ENCODE data around the gene NEK6.

The NEK6 gene

GRCh38 chr9:124398191-124398935, 140.6 kb downstream of the NEK6 start:
- TF ChIP-seq, protein P1, sequence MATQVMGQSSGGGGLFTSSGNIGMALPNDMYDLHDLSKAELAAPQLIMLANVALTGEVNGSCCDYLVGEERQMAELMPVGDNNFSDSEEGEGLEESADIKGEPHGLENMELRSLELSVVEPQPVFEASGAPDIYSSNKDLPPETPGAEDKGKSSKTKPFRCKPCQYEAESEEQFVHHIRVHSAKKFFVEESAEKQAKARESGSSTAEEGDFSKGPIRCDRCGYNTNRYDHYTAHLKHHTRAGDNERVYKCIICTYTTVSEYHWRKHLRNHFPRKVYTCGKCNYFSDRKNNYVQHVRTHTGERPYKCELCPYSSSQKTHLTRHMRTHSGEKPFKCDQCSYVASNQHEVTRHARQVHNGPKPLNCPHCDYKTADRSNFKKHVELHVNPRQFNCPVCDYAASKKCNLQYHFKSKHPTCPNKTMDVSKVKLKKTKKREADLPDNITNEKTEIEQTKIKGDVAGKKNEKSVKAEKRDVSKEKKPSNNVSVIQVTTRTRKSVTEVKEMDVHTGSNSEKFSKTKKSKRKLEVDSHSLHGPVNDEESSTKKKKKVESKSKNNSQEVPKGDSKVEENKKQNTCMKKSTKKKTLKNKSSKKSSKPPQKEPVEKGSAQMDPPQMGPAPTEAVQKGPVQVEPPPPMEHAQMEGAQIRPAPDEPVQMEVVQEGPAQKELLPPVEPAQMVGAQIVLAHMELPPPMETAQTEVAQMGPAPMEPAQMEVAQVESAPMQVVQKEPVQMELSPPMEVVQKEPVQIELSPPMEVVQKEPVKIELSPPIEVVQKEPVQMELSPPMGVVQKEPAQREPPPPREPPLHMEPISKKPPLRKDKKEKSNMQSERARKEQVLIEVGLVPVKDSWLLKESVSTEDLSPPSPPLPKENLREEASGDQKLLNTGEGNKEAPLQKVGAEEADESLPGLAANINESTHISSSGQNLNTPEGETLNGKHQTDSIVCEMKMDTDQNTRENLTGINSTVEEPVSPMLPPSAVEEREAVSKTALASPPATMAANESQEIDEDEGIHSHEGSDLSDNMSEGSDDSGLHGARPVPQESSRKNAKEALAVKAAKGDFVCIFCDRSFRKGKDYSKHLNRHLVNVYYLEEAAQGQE (IDR thresholded peaks at IDR 0.05; ENCODE audit: insufficient replicate concordance, low read depth): no peak
- Histone ChIP-seq H3K27me3 (ENCODE audit: insufficient read depth, poor library complexity, severe bottlenecking) (no peaks in the 10 kb centered on the region), H3K27ac (replicated peaks) (no peak overlapping the region; the same call in 1 of the 2 replicates), H3K4me3 (replicated peaks; ENCODE audit: insufficient read depth, low read length) (no peak overlapping the region)
- DNase-seq (ENCODE audit: low read depth in 1 of 2, low spot score in 1 of 2): no peak

- Histone ChIP-seq H3K4me3 (replicated peaks; ENCODE audit: insufficient read depth, low read length) (no peak overlapping the region), H3K27me3 (ENCODE audit: insufficient read depth, poor library complexity, severe bottlenecking) (no peaks in the 10 kb centered on the region), H3K27ac (replicated peaks) (peak overlapping the region; percentile 66)
- TF ChIP-seq, protein P2, sequence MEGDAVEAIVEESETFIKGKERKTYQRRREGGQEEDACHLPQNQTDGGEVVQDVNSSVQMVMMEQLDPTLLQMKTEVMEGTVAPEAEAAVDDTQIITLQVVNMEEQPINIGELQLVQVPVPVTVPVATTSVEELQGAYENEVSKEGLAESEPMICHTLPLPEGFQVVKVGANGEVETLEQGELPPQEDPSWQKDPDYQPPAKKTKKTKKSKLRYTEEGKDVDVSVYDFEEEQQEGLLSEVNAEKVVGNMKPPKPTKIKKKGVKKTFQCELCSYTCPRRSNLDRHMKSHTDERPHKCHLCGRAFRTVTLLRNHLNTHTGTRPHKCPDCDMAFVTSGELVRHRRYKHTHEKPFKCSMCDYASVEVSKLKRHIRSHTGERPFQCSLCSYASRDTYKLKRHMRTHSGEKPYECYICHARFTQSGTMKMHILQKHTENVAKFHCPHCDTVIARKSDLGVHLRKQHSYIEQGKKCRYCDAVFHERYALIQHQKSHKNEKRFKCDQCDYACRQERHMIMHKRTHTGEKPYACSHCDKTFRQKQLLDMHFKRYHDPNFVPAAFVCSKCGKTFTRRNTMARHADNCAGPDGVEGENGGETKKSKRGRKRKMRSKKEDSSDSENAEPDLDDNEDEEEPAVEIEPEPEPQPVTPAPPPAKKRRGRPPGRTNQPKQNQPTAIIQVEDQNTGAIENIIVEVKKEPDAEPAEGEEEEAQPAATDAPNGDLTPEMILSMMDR (IDR thresholded peaks at IDR 0.05; ENCODE audit: insufficient read depth, low read length): no peak
- TF ChIP-seq GABPA (IDR thresholded peaks at IDR 0.05; ENCODE audit: low read depth): no peak
- TF ChIP-seq SPI1 (IDR thresholded peaks at IDR 0.05; ENCODE audit: borderline replicate concordance, low read depth): no peak
- TF ChIP-seq, protein P1 (IDR thresholded peaks at IDR 0.05; ENCODE audit: insufficient replicate concordance, low read depth): no peak
- no peak; the same call in 1 of the 2 replicates for TF ChIP-seq POLR2AphosphoS5 (IDR thresholded peaks at IDR 0.05; ENCODE audit: low read depth)
- peak in 1 of 2 experiments; percentile 55 for DNase-seq (ENCODE audit: low read depth in 1 of 2, low spot score in 1 of 2)
These were observed 141.7 kb downstream of the NEK6 start for GRCh38 chr9:124399323-124399967.

DNA sequence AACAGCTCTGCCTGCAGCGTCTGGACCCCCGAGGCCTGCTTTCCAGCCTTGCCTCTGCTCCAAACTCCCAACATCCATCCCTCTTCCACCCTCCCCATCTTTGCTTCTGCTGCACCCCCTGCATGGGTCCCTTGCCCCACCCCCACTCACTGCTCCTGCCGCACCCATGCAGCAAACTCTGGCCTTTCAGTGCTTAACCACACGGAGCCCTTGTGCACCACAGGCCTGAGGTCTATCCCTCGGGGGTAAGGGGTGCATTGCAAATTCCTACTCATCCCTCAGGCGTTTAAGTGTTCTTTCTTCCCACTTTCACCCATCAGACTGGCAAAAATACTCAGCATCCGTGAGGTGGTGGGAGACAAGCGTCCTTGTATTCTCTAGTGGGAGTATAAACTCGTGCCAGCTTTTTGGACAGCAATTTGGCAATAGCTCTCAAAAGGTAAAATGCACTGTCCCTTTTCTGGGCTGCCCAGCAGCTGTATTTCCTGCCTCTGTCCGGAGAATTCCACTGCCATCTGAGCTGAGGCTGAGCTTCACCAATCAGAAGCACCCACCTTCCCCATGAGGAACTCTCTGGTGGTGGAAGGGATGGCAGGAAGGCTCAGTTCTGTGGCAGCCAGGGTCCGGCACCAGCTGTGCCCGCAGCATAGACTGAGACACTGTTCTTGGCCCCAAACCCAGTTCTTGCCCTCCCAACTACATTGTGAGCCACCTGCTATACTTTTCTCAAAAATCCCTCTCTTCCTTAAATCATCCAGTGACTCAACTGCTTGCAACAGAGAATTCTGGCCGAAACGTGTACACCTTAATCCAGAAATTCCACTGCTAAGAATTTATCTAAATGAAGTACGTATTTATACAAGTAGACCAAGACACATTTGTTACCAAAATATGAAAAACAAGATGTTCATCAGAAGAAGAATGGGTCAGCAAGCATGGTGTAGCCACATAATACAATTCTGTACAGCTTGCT, 142.5 kb downstream of the NEK6 start:
- Histone ChIP-seq H3K27me3 (ENCODE audit: insufficient read depth, poor library complexity, severe bottlenecking) (no peaks in the 10 kb centered on the region), H3K4me3 (replicated peaks; ENCODE audit: insufficient read depth, low read length) (no peak overlapping the region), H3K27ac (replicated peaks) (peak overlapping the region; percentile 66)
- TF ChIP-seq, protein P1 (IDR thresholded peaks at IDR 0.05; ENCODE audit: insufficient replicate concordance, low read depth): no peak
- TF ChIP-seq POLR2AphosphoS5 (IDR thresholded peaks at IDR 0.05; ENCODE audit: low read depth) (no peak), SPI1 (IDR thresholded peaks at IDR 0.05; ENCODE audit: borderline replicate concordance, low read depth) (no peak), GABPA (IDR thresholded peaks at IDR 0.05; ENCODE audit: low read depth) (no peak)
- DNase-seq (ENCODE audit: low read depth in 1 of 2, low spot score in 1 of 2): no peak
